Vagina (tissue), 2 donors: ENCODE data around the gene CFAP141.

ENCODE experiments used
- POLR2A ChIP-seq, 2 donors: fragments of 450-650 bp; IDR thresholded peaks; one replicate each; pipeline ENCODE4 v1.6.1; 2017; ENCODE audit warnings: antibody characterized with exemption in 2 of 2, mild to moderate bottlenecking in 2 of 2, moderate library complexity in 2 of 2
- TF ChIP-seq, protein P1 (sequence below), 3 experiments: fragments of 450-650 bp in 2 of 3; fragments of 200-600 bp in 1 of 3; sonication (generic) in 1 of 3; IDR thresholded peaks; one replicate each; pipeline ENCODE4 v1.5.1; 2017 to 2019; ENCODE audit warnings: antibody characterized with exemption in 3 of 3, mild to moderate bottlenecking in 2 of 3, moderate library complexity in 2 of 3

GRCh38 chr1:154171223-154171583, 34.9 kb downstream of the CFAP141 start:
- TF ChIP-seq, protein P1, sequence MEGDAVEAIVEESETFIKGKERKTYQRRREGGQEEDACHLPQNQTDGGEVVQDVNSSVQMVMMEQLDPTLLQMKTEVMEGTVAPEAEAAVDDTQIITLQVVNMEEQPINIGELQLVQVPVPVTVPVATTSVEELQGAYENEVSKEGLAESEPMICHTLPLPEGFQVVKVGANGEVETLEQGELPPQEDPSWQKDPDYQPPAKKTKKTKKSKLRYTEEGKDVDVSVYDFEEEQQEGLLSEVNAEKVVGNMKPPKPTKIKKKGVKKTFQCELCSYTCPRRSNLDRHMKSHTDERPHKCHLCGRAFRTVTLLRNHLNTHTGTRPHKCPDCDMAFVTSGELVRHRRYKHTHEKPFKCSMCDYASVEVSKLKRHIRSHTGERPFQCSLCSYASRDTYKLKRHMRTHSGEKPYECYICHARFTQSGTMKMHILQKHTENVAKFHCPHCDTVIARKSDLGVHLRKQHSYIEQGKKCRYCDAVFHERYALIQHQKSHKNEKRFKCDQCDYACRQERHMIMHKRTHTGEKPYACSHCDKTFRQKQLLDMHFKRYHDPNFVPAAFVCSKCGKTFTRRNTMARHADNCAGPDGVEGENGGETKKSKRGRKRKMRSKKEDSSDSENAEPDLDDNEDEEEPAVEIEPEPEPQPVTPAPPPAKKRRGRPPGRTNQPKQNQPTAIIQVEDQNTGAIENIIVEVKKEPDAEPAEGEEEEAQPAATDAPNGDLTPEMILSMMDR (IDR thresholded peaks at IDR 0.05): no peak
- TF ChIP-seq POLR2A (IDR thresholded peaks at IDR 0.05): no peak
